HG03039 (cell line): ENCODE results near the gene TULP4.
A peak's percentile ranks its signal among the peaks of the same experiment; 100 is the strongest.
"Not testable (repeated sequence)": the region's sequence is repeated elsewhere in the genome, so short reads cannot be mapped to it uniquely, and the experiment has no call there.

Experiments
- ATAC-seq: cut with Tn5 transposase; IDR thresholded peaks from one replicate; pipeline ENCODE4 v1.9.1; 2021; ENCODE audit warnings: mild to moderate bottlenecking, moderate library complexity; ENCODE audit not compliant: unreplicated experiment

Gene TULP4

DNA sequence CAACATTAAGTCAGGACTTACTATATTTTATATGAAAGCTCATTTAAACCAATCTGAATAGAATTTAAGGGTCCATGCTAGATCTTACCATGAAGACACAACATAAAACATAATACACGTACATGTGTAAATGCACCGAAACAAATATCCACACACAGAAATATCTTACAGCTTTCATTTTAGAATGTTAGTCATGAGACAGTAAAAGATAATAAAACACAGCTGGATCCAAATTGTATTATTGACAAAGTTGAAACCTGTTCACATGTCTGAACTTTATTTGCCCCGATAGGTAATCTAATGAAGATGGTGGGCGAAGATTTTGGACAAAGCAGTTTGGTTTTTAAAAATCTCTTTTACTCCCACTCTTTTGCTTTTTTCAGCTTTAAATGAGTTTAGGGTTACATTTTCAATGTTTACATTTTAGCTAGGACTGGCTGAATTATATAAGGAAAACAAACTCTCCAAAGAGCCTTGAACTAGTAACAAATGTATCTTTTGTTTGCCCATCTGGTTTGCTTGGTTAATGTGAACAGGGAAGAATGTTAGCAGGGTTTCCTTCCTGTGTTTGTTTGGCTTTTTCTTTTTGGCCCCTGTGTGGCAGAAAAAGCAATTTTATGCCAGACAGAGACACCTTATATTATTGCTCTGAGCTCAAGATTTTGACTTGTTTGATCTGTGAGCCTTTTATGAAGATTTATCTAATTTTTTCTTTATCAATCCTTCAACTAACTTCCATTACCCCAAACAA, 242.5 kb downstream of the TULP4 start:
- no peak for ATAC-seq

DNA sequence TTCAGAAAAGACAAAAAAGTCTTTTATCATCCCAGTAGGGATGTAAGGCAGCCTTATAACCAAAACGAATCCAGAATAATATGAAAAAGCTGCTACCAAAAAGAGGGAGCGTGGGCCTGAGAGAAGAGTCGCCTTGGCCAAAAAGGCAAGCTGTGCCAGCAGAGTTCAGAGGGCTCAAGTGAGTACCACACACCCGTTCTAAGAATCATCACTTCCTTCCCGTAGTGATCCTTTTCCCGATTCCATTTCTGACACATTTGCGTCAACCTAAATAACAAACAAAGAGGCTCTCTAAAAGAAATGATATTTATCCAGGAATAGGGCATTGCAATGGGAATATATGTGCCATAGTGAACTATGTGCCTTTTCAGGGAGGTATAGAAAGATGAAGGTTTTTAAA, 243.8 kb downstream of the TULP4 start:
- no peak for ATAC-seq

DNA sequence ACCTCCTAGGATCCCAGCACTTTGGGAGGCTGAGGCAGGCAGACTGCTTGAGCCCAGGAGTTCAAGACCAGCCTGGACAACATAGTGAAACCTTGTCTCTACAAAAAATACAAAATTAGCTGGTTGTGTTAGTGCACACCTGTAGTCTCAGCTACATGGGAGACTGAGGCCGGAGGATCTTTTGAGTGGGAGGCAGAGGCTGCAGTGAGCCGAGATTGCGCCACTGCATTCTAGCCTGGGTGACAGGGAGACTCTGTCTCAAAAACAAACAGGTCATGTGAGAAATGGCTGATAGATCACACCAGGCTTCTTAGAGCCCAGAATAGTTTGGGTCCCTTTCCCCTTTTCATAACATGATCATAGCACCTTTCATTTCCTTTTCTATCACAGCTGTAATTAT, 244.8 kb downstream of the TULP4 start:
- not testable (repeated sequence) for ATAC-seq

DNA sequence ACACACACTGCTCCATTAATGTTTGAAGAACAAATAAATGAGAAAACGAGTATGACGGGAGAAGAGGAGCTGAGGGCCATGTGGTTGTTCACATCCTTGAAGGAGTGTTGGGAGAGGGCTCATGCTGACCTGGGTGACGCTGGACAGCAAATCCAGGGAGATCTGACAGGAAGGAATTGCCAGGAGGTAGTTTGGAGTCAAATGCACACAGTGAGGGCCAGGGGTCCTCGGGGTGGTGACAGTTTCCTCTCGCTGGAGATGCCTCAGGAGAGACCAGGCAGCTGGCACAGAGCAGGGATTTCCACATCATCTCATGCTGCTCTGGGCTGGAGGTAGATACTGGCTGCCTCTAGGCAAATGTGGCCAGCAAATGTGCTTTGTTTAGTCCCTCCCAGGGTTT, 245.7 kb downstream of the TULP4 start:
- ATAC-seq = no peak

DNA sequence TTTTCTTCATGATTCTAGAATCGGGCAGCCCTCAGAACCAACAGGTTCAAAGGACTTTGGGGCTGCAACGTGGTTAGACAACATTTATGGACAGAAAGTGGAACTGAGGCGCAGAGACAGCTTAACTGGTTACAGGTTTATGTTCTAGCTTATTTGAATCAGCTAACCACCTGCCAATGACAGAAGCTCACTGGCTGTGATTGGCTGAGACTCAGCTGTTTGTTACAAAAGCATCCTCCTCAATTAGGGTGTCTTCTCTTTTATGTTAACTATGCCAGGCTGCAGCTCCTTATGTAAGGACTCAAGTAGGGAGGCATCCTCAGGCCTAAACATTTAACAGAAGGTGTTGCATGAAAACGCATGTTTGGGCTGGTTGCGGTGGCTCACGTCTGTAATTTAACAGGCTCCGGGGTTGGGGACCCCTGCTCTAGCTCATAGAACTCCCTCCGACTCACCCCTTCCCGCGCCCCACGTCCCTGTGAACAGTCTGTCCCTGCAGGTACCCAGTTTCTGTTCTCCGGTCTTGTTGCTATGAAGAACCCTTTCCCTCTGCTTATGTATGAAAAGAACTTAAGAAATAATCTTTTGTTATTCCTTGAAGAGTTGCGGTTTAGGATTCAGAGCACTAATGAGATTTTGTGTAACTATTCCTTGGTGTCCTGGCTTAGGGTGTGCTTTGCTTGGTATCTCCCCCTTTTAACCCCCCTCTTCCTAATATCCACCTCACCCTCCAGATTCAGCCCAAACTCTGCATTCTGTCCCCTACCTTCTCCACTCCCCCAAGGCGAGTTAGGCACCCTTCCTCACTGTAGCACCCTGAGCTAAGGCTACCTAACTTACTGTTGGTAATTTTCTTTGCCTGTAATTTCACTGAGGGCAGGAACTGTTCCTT, 246.4 kb downstream of the TULP4 start:
- no peak for ATAC-seq

DNA sequence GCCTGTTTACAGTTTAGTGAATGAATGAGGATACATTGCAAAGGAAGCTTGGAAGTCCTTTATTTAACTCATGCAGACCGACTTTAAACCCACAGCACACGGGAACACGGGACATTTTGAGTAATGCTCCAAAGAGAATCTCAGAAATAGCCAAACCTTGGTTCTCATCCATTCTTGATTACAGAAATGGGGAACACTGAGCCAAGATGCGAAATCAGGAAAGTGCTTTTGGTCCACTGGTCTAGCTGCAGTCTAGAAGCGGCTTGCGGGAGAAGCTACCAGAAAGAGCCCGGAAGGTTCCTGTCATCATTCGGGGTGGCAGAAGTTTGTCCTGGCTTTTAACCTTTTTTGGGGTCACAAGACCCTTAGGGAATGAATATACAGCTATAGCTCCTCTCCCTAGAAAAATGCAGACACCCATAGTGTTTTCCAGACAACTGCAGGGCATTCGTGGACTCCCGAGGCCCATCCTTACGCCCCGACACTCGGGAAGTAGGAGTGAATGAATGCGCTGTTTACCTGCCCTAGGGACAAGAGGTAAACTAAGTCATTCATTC, 247.2 kb downstream of the TULP4 start:
- no peak for ATAC-seq

DNA sequence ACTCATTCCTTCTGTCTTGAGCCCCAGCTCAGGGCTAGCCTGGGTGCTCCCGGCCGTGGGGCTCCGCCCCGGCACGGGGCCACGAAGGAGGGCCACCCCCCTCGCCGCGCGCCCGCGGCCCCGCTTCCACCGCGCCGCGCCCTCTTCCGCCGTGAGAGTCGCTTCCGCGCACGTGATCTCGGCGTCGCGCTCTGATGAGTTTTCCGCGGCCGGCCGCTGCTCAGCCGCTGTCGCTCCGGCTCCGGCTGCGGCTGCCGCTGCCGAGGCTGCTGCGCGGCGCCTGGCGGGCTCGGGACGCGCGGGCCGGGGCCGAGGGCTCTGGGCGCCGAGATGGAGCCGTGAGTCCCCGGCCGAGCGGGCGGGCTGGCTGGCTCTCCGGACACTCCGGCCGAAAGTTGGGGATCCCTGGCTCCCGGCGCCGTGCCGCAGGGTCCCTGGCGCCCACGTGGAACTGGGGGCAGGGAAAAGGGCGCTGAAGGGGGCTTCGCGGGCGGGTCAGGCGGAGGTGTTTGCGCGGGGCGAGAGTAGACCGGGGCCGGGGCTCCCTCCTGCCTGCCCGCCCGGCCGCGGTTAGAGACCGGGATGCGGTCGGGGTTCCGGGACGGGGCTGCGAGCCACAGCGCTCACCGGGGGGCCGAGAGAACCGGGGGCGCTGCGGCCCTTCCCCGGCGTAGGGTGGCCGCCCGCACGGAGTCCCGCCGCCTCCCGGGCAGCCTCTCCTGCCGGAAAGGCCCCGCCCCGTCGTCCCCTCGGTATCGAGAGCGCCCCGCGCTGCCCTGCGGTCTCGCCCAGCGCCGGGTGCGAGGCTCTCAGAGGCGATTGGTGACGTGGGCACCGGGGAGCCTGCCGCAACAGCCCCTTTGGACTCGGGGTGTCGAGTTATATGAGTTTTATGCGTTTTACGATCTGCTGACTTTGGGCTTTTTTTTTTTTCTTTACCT, 247.9 kb downstream of the TULP4 start, which contains the start of gene TMEM181:
TMEM181 (plus strand) TSS at position 197 of the 941 bp plus-strand sequence; CDS start at position 331, 134 bp downstream.
- ATAC-seq = peak; percentile 82

DNA sequence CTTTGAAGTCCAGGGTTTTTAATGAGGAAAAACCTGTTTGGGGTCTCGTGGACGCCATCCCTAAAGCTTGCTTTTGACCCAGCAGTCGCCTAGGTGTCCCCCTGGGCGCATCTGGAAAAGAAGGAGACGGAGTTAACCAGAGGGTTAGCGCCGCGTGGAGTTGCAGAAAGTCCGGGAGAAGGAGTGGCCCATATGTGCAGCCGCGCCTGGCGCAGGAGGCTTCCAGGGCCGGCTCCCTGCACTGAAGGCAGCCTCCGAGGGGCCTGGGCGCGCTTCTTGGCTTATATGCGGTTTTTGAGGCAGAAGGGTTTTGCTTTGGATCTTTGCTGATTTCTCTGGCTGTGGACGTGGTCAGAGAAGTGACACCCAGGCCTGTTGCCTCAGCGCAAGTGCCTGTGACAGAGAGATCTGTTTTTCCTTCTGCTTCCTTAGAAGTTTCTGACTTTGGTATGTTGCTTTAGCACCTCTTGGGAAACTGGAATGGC, 248.6 kb downstream of the TULP4 start:
- no peak for ATAC-seq
